K562 (cell line): ENCODE data around the gene ERFL. TPM values are rescaled to one million over a fixed set of nuclear protein-coding genes. Genes with fewer than 3 reads are reported as not detected.

Experiments used
- CBFA2T2 ChIP-seq: fragments of 450-650 bp; conservative IDR thresholded peaks from 2 replicates; pipeline ENCODE4 v1.6.1; 2017; ENCODE audit warnings: mild to moderate bottlenecking
- CEBPB ChIP-seq: fragments of 450-650 bp; IDR thresholded peaks from 2 replicates; pipeline ENCODE4 v1.6.1; 2016; ENCODE audit warnings: missing genetic modification characterization, missing compliant biosample characterization
- FOXJ3 ChIP-seq: sonication (generic); formaldehyde crosslinking; IDR thresholded peaks from 2 replicates; pipeline ENCODE4 v1.4.0; 2020; ENCODE audit warnings: mild to moderate bottlenecking, missing genetic modification reagents
- ID3 ChIP-seq, 2 experiments: fragments of 250-450 bp in 1 of 2; fragments of 450-650 bp in 1 of 2; sonication (Bioruptor Pico) in 1 of 2; IDR thresholded peaks; 2 replicates each; pipeline versions ENCODE4 v1.6.1 to v1.8.0; 2016 to 2021; ENCODE audit warnings: mild to moderate bottlenecking in 2 of 2, moderate library complexity in 2 of 2, missing compliant biosample characterization in 1 of 2, missing genetic modification characterization in 1 of 2
- LARP7 ChIP-seq: fragments of 450-650 bp; IDR thresholded peaks from 2 replicates; pipeline ENCODE4 v1.6.1; 2016
- RFX5 ChIP-seq: IDR thresholded peaks from 2 replicates; pipeline ENCODE4 v1.6.1; 2011; ENCODE audit warnings: low read depth, mild to moderate bottlenecking, improper control_type of control experiment, low read length
- SPI1 ChIP-seq: IDR thresholded peaks from 2 replicates; pipeline ENCODE4 v1.6.1; 2011; ENCODE audit warnings: low read depth, low read length, control low read depth, borderline replicate concordance
- TOE1 ChIP-seq, 2 experiments: fragments of 450-650 bp in 1 of 2; sonication (generic) in 1 of 2; formaldehyde crosslinking in 1 of 2; IDR thresholded peaks; 2 replicates each; pipeline versions ENCODE4 v1.7.1 to v1.8.0; 2016 to 2022; ENCODE audit warnings: borderline replicate concordance in 2 of 2, mild to moderate bottlenecking in 2 of 2, antibody characterized with exemption in 1 of 2, inconsistent platforms in 1 of 2, low read depth in 1 of 2, missing genetic modification reagents in 1 of 2, moderate library complexity in 1 of 2
- XRCC3 ChIP-seq: fragments of 450-650 bp; IDR thresholded peaks from 2 replicates; pipeline ENCODE4 v1.6.1; 2017; ENCODE audit warnings: mild to moderate bottlenecking, moderate library complexity
- ZNF282 ChIP-seq: sonication (generic); formaldehyde crosslinking; IDR thresholded peaks from 2 replicates; pipeline ENCODE4 v1.8.1; 2023; ENCODE audit warnings: missing genetic modification reagents
- ZNF696 ChIP-seq: fragments of 250-450 bp; sonication (Bioruptor Pico); conservative IDR thresholded peaks from 2 replicates; pipeline ENCODE4 v1.4.0; 2020; ENCODE audit warnings: mild to moderate bottlenecking, moderate library complexity
- polyA plus RNA-seq, 8 experiments: library from polyadenylated mRNA; depleted of rRNA in 4 of 8; stranded (reverse) in 5 of 8; unstranded in 3 of 8; fragments of >200 nt; fragmentation: Nextera tagmentation in 2 of 8; fragmentation: Illumina TruSeq in 1 of 8; extraction: Ambion mirVana in 2 of 8; extraction: Trizol in 1 of 8; gene quantifications; 2 replicates each; pipeline versions ENCODE4 v1.2.1 to v1.2.3, GENCODE V29; 2011 to 2014; ENCODE audit warnings: inconsistent platforms in 1 of 8, missing spikeins in 1 of 8
- total RNA-seq, 7 experiments: library from RNA; depleted of rRNA in 6 of 7; stranded (reverse); fragments of >200 nt in 6 of 7; fragmentation: Illumina TruSeq in 2 of 7; extraction: Trizol in 2 of 7; gene quantifications; 2 replicates each; pipeline versions ENCODE4 v1.2.1 to v1.2.3, GENCODE V29; 2011 to 2021; ENCODE audit warnings: low replicate concordance in 1 of 7
- TF ChIP-seq, protein P1 (sequence below): fragments of 250-450 bp; sonication (Bioruptor Pico); IDR thresholded peaks from 2 replicates; pipeline ENCODE4 v1.5.0; 2020; ENCODE audit warnings: mild to moderate bottlenecking, borderline replicate concordance
- TF ChIP-seq, protein P2 (sequence below): sonication (generic); formaldehyde crosslinking; IDR thresholded peaks from 2 replicates; pipeline ENCODE4 v1.8.1; 2023; ENCODE audit warnings: mild to moderate bottlenecking, missing genetic modification reagents
- TF ChIP-seq, protein P3 (sequence below): fragments of 250-450 bp; sonication (Bioruptor Pico); IDR thresholded peaks from 2 replicates; pipeline ENCODE4 v1.6.1; 2021; ENCODE audit warnings: mild to moderate bottlenecking
- TF ChIP-seq, protein P4 (sequence below): fragments of 450-650 bp; formaldehyde crosslinking; IDR thresholded peaks from 2 replicates; pipeline ENCODE4 v1.4.0; 2022; ENCODE audit warnings: missing genetic modification characterization
- TF ChIP-seq, protein P5 (sequence below): fragments of 250-450 bp; sonication (Bioruptor Pico); IDR thresholded peaks from 2 replicates; pipeline ENCODE4 v1.4.0; 2020
- TF ChIP-seq, protein P6 (sequence below): fragments of 450-650 bp; formaldehyde crosslinking; IDR thresholded peaks from 2 replicates; pipeline ENCODE4 v1.4.0; 2020; ENCODE audit warnings: mild to moderate bottlenecking, moderate library complexity

The ERFL gene
- total and polyA plus RNA-seq, 9 of the 15 experiments (the other 6 are each of a cell fraction or from before 2014, with no cell fraction given): 0.07 to 0.75 (median 0.32) TPM; not detected in 4

DNA sequence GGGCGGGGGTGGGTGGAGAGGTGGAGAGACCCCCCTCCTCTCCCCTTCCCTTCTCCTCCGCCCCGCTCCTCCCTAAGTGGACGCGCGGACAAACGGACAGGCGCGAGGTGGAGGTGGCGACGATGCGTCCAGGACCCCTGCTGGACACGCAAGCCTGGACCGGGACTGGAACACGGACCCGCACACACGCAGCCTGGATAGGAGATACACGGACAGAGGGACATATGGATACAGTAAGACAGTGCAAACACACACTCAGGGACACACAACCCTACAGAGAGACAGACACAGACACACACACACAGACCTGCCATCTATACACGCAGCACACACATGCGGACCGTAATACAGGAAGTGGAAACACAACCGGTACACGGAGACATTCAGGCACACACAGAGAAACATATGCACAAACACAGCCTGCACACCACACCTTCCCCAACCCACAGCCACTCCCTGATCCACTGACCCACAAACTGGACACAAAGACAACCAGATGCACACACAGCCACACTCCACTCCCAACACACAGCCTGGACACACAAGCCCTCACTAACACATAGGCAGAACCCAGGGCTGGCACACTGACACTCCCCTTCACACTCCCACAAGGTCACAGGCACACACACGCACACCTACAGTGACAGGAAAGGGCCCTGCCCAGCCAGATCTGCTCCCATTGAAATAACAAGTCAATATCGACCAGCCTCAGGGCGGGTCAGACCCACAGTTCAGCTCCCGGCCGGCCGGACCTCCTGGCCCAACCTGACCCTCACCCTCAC, 696 bp upstream of the ERFL start (continued):
- TF ChIP-seq ID3 (CRISPR knock-in tag; IDR thresholded peaks at IDR 0.05) (no peak), ID3 (tag; IDR thresholded peaks at IDR 0.05) (no peak), TOE1 (IDR thresholded peaks at IDR 0.05; ENCODE audit: borderline replicate concordance) (peak; percentile 55), TOE1 (CRISPR knock-in tag; IDR thresholded peaks at IDR 0.05; ENCODE audit: borderline replicate concordance, low read depth) (no peak), RFX5 (no peak), XRCC3 (no peak), ZNF282 (CRISPR knock-in tag) (no peak), SPI1 (peak; percentile 92), CEBPB (tag) (no peak), LARP7 (peak; percentile 95), FOXJ3 (no peak), ZNF696 (CRISPR knock-in tag) (no peak), CBFA2T2 (no peak)
- TF ChIP-seq, protein P1, sequence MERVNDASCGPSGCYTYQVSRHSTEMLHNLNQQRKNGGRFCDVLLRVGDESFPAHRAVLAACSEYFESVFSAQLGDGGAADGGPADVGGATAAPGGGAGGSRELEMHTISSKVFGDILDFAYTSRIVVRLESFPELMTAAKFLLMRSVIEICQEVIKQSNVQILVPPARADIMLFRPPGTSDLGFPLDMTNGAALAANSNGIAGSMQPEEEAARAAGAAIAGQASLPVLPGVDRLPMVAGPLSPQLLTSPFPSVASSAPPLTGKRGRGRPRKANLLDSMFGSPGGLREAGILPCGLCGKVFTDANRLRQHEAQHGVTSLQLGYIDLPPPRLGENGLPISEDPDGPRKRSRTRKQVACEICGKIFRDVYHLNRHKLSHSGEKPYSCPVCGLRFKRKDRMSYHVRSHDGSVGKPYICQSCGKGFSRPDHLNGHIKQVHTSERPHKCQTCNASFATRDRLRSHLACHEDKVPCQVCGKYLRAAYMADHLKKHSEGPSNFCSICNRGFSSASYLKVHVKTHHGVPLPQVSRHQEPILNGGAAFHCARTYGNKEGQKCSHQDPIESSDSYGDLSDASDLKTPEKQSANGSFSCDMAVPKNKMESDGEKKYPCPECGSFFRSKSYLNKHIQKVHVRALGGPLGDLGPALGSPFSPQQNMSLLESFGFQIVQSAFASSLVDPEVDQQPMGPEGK (CRISPR knock-in tag): no peak
- TF ChIP-seq, protein P2, sequence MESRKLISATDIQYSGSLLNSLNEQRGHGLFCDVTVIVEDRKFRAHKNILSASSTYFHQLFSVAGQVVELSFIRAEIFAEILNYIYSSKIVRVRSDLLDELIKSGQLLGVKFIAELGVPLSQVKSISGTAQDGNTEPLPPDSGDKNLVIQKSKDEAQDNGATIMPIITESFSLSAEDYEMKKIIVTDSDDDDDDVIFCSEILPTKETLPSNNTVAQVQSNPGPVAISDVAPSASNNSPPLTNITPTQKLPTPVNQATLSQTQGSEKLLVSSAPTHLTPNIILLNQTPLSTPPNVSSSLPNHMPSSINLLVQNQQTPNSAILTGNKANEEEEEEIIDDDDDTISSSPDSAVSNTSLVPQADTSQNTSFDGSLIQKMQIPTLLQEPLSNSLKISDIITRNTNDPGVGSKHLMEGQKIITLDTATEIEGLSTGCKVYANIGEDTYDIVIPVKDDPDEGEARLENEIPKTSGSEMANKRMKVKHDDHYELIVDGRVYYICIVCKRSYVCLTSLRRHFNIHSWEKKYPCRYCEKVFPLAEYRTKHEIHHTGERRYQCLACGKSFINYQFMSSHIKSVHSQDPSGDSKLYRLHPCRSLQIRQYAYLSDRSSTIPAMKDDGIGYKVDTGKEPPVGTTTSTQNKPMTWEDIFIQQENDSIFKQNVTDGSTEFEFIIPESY (CRISPR knock-in tag): 0 out of 2 replicates have a peak, but pooled peaks have one; percentile 28
- TF ChIP-seq, protein P3, sequence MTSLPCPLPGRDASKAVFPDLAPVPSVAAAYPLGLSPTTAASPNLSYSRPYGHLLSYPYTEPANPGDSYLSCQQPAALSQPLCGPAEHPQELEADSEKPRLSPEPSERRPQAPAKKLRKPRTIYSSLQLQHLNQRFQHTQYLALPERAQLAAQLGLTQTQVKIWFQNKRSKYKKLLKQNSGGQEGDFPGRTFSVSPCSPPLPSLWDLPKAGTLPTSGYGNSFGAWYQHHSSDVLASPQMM (CRISPR knock-in tag): no peak
- TF ChIP-seq, protein P4, sequence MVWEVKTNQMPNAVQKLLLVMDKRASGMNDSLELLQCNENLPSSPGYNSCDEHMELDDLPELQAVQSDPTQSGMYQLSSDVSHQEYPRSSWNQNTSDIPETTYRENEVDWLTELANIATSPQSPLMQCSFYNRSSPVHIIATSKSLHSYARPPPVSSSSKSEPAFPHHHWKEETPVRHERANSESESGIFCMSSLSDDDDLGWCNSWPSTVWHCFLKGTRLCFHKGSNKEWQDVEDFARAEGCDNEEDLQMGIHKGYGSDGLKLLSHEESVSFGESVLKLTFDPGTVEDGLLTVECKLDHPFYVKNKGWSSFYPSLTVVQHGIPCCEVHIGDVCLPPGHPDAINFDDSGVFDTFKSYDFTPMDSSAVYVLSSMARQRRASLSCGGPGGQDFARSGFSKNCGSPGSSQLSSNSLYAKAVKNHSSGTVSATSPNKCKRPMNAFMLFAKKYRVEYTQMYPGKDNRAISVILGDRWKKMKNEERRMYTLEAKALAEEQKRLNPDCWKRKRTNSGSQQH (CRISPR knock-in tag): no peak
- TF ChIP-seq, protein P5, sequence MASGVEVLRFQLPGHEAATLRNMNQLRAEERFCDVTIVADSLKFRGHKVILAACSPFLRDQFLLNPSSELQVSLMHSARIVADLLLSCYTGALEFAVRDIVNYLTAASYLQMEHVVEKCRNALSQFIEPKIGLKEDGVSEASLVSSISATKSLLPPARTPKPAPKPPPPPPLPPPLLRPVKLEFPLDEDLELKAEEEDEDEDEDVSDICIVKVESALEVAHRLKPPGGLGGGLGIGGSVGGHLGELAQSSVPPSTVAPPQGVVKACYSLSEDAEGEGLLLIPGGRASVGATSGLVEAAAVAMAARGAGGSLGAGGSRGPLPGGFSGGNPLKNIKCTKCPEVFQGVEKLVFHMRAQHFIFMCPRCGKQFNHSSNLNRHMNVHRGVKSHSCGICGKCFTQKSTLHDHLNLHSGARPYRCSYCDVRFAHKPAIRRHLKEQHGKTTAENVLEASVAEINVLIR (CRISPR knock-in tag): no peak
- TF ChIP-seq, protein P6, sequence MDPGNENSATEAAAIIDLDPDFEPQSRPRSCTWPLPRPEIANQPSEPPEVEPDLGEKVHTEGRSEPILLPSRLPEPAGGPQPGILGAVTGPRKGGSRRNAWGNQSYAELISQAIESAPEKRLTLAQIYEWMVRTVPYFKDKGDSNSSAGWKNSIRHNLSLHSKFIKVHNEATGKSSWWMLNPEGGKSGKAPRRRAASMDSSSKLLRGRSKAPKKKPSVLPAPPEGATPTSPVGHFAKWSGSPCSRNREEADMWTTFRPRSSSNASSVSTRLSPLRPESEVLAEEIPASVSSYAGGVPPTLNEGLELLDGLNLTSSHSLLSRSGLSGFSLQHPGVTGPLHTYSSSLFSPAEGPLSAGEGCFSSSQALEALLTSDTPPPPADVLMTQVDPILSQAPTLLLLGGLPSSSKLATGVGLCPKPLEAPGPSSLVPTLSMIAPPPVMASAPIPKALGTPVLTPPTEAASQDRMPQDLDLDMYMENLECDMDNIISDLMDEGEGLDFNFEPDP (CRISPR knock-in tag): no peak
